Neural cell (in vitro differentiated cells): ENCODE measurements around the gene MICB. TPM values are rescaled to one million over a fixed set of nuclear protein-coding genes. Genes with fewer than 3 reads are reported as not detected.

Experiments
- H2AFZ ChIP-seq: fragments of 200-600, 300-800 bp; sonication (generic), shearing (Covaris generic); 2 replicates; pipeline ENCODE4 v1.6.0; 2014; ENCODE audit warnings: low read depth, mild to moderate bottlenecking, antibody characterized with exemption, low read length, moderate library complexity
- H3F3A ChIP-seq: fragments of 200-600 bp; shearing (Covaris generic); 2 replicates; pipeline ENCODE4 v1.6.1; 2016; ENCODE audit warnings: mild to moderate bottlenecking, moderate library complexity, mixed read lengths, antibody characterized with exemption, low read length; ENCODE audit not compliant: insufficient read depth, poor library complexity, severe bottlenecking
- H3K27ac ChIP-seq: fragments of 200-600, 300-800 bp; sonication (generic), shearing (Covaris generic); 2 replicates; pipeline ENCODE4 v1.5.1; 2014; ENCODE audit warnings: mild to moderate bottlenecking, low read length, moderate library complexity
- H3K27me3 ChIP-seq: fragments of 300-800, 200-600 bp; sonication (generic), shearing (Covaris generic); 2 replicates; pipeline ENCODE4 v1.6.0; 2014; ENCODE audit warnings: mild to moderate bottlenecking, low read depth, low read length, moderate library complexity; ENCODE audit not compliant: insufficient read depth
- H3K36me3 ChIP-seq: fragments of 300-800, 200-600 bp; sonication (generic), shearing (Covaris generic); 2 replicates; pipeline ENCODE4 v1.5.1; 2014; ENCODE audit warnings: mild to moderate bottlenecking, antibody characterized with exemption, low read length, moderate library complexity; ENCODE audit not compliant: insufficient read depth
- H3K4me2 ChIP-seq: fragments of 300-800, 200-600 bp; sonication (generic), shearing (Covaris generic); 2 replicates; pipeline ENCODE4 v1.6.0; 2014; ENCODE audit warnings: mild to moderate bottlenecking, low read length
- H3K4me3 ChIP-seq: fragments of 300-800, 200-600 bp; sonication (generic), shearing (Covaris generic); 2 replicates; pipeline ENCODE4 v1.5.1; 2014; ENCODE audit warnings: mild to moderate bottlenecking, low read length, moderate library complexity
- H3K79me2 ChIP-seq: fragments of 200-600 bp; shearing (Covaris generic); replicated peaks from 2 replicates; pipeline ENCODE4 v1.6.0; 2014; ENCODE audit warnings: mild to moderate bottlenecking, low read length, moderate library complexity; ENCODE audit not compliant: insufficient read depth
- H3K9ac ChIP-seq: fragments of 300-800, 200-600 bp; sonication (generic), shearing (Covaris generic); 2 replicates; pipeline ENCODE4 v1.6.1; 2016; ENCODE audit warnings: mild to moderate bottlenecking, low read length, mixed read lengths
- H3K9me2 ChIP-seq: fragments of 200-600 bp; shearing (Covaris generic); 2 replicates; pipeline ENCODE4 v1.6.1; 2016; ENCODE audit warnings: mild to moderate bottlenecking, low read length, mixed read lengths; ENCODE audit not compliant: insufficient read depth
- H3K9me3 ChIP-seq: fragments of 200-600, 300-800 bp; sonication (generic), shearing (Covaris generic); 2 replicates; pipeline ENCODE4 v1.6.1; 2016; ENCODE audit warnings: mild to moderate bottlenecking, mixed run types, low read length, moderate library complexity, mixed read lengths
- H4K20me1 ChIP-seq: fragments of 200-600 bp; shearing (Covaris generic); 2 replicates; pipeline ENCODE4 v1.6.1; 2016; ENCODE audit warnings: mild to moderate bottlenecking, mixed run types; ENCODE audit not compliant: insufficient read depth
- CTCF ChIP-seq: fragments of 450-650 bp; IDR thresholded peaks from 2 replicates; pipeline ENCODE4 v1.5.1; 2014; ENCODE audit warnings: antibody characterized with exemption, mild to moderate bottlenecking, moderate library complexity; ENCODE audit not compliant: poor library complexity, severe bottlenecking
- EP300 ChIP-seq: fragments of 450-650 bp; conservative IDR thresholded peaks from 2 replicates; pipeline ENCODE4 v1.6.1; 2014; ENCODE audit warnings: antibody characterized with exemption, mild to moderate bottlenecking, moderate library complexity; ENCODE audit not compliant: poor library complexity, severe bottlenecking
- EZH2 ChIP-seq: fragments of 200-600, 300-800 bp; shearing (Covaris generic), sonication (generic); IDR thresholded peaks from 2 replicates; pipeline ENCODE4 v1.6.1; 2014; ENCODE audit warnings: antibody characterized with exemption, low read length, borderline replicate concordance, mild to moderate bottlenecking; ENCODE audit not compliant: insufficient read depth, poor library complexity, severe bottlenecking
- MXI1 ChIP-seq: fragments of 450-650 bp; conservative IDR thresholded peaks from 2 replicates; pipeline ENCODE4 v1.6.1; 2014; ENCODE audit warnings: antibody characterized with exemption, mild to moderate bottlenecking; ENCODE audit not compliant: poor library complexity, severe bottlenecking
- POLR2AphosphoS5 ChIP-seq: IDR thresholded peaks from 2 replicates; pipeline ENCODE4 v1.6.1; 2012
- RAD21 ChIP-seq: fragments of 450-650 bp; conservative IDR thresholded peaks from 2 replicates; pipeline ENCODE4 v1.6.1; 2014; ENCODE audit warnings: antibody characterized with exemption, mild to moderate bottlenecking, moderate library complexity
- REST ChIP-seq: IDR thresholded peaks from 2 replicates; pipeline ENCODE4 v1.6.1; 2012; ENCODE audit warnings: borderline replicate concordance
- SMC3 ChIP-seq: fragments of 450-650 bp; conservative IDR thresholded peaks from 2 replicates; pipeline ENCODE4 v1.6.1; 2014; ENCODE audit warnings: antibody characterized with exemption, mild to moderate bottlenecking, moderate library complexity; ENCODE audit not compliant: poor library complexity
- TAF1 ChIP-seq: IDR thresholded peaks from 2 replicates; pipeline ENCODE4 v1.6.1; 2012; ENCODE audit warnings: low read depth
- polyA plus RNA-seq: library from polyadenylated mRNA; depleted of rRNA; stranded (reverse); fragments of >200 nt; gene quantifications from 2 replicates; pipeline ENCODE4 v1.2.3, GENCODE V29; 2014

MICB gene
- polyA plus RNA-seq, 1 donor from 2014 or later = not detected

DNA sequence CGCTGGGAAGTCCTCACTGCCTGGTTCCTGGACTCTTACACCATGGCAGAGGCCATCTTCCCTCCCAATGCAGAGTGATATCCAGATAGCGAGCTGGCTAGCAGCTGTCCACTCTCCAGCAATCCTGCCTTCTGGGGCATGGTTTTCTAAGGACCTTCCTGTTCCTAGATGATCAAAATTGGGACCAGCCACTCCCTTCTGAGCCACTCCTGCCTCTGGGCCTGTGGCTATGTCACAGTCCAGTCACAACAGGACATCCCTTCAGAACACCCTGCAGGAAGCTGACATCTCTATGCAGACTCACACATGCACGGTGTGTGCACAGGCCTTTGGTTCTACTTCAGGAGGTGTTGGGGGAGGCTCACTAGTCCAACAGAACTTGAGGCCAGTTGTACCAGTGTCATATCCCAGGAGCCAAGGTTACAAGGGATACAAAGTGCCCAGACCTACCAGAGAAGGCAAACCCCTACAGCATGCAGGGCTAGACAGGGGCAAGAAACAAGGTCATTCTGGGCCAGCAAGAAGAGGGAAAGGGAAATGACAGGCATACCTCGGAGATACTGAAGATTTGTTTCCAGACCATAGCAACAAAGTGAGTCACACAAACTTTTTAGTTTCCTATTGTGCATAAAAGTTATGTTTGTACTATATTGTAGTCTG, 28.1 kb downstream of the MICB start:
- Histone ChIP-seq H3K4me2 (no peak overlapping the region), H2AFZ (no peak overlapping the region), H3K9me3 (no peaks in the 10 kb centered on the region), H3F3A (peaks cover 3% of the 10 kb centered on the region), H3K9ac (no peak overlapping the region), H3K27me3 (no peaks in the 10 kb centered on the region), H3K36me3 (no peaks in the 10 kb centered on the region), H3K79me2 (no peaks in the 10 kb centered on the region), H3K4me3 (no peak overlapping the region), H3K27ac (no peak overlapping the region), H4K20me1 (peaks cover 3% of the 10 kb centered on the region), H3K9me2 (no peaks in the 10 kb centered on the region)
- TF ChIP-seq CTCF = no peak
- TF ChIP-seq RAD21 = no peak
- TF ChIP-seq EP300 = no peak
- no peak for TF ChIP-seq MXI1
- no peak for TF ChIP-seq REST
- TF ChIP-seq SMC3 = no peak
- TF ChIP-seq TAF1 = no peak
- no peak for TF ChIP-seq POLR2AphosphoS5
- TF ChIP-seq EZH2 = no peak

DNA sequence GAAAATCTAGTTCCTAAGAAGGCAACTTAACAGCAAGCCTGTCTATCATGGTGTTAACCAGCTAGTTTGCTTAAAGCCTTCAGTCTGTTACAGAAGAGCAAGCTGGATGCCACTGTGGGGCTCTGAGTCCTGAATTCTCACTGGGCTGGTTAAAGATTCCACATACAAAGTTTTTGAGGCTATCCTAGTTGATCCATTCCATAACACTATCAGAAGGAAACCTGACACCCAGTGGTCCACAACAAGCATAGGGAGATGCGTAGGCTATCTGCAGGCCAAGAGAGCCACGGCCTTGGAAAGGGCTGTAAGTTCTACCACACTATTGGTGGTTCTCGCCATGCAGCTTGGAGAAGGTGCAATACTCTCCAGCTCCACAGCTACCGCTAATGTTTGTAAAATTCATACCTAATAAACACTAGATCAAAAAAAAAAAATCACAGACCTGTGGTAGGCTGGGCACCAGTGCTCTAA, 30.4 kb downstream of the MICB start:
- Histone ChIP-seq H2AFZ (no peak overlapping the region), H3K36me3 (no peaks in the 10 kb centered on the region), H3K9me2 (no peaks in the 10 kb centered on the region), H3K4me2 (no peak overlapping the region), H3F3A (peaks cover 3% of the 10 kb centered on the region), H4K20me1 (peaks cover 3% of the 10 kb centered on the region), H3K27me3 (no peaks in the 10 kb centered on the region), H3K4me3 (no peak overlapping the region), H3K9ac (no peak overlapping the region), H3K27ac (no peak overlapping the region), H3K79me2 (no peaks in the 10 kb centered on the region), H3K9me3 (no peaks in the 10 kb centered on the region)
- TF ChIP-seq EP300 (no peak), MXI1 (no peak), SMC3 (no peak), TAF1 (no peak), POLR2AphosphoS5 (no peak), RAD21 (no peak), REST (no peak), CTCF (no peak), EZH2 (no peak)
